Caco-2 (cell line): ENCODE results near the gene INHBA. TPM values are rescaled to one million over a fixed set of nuclear protein-coding genes. Genes with fewer than 3 reads are reported as not detected.

Experiments used
- BruUV-seq: library from RNA; stranded (reverse); fragments of 400-500 nt; replicated peaks from 2 replicates; lab custom pipeline; 2021; lab: Mats Ljungman, UMichigan
- CTCF ChIA-PET: fragments of 300-600 bp; sonication (Branson Sonifier 250); formaldehyde crosslinking; loops from one replicate; lab custom pipeline; 2022; ENCODE audit warnings: antibody characterized with exemption; lab: Charles Lee
- POLR2A ChIA-PET: fragments of 300-600 bp; sonication (Branson Sonifier 250); formaldehyde crosslinking; loops from one replicate; lab custom pipeline; 2022; ENCODE audit warnings: antibody characterized with exemption; lab: Charles Lee
- DNase-seq, 2 experiments: peaks; one replicate each; pipeline versions ENCODE4 v3.0.0 to v3.0.0-alpha.2; 2020 to 2022
- H3K27me3 ChIP-seq: replicated peaks from 2 replicates; pipeline ENCODE4 v1.6.0; 2011; ENCODE audit warnings: low read length; ENCODE audit not compliant: control insufficient read depth, insufficient read depth
- H3K36me3 ChIP-seq: 2 replicates; pipeline ENCODE4 v1.5.1; 2011; ENCODE audit warnings: low read length; ENCODE audit not compliant: control insufficient read depth, insufficient read depth
- H3K4me1 ChIP-seq: fragments of 250-450 bp; sonication (Bioruptor Pico); 2 replicates; pipeline ENCODE4 v1.5.1; 2020; ENCODE audit warnings: mild to moderate bottlenecking
- H3K4me3 ChIP-seq: 2 replicates; pipeline ENCODE4 v1.5.1; 2011; ENCODE audit warnings: low read depth, mild to moderate bottlenecking, control low read depth, low read length
- H3K9me3 ChIP-seq: fragments of 250-450 bp; sonication (Bioruptor Pico); 2 replicates; pipeline ENCODE4 v1.5.1; 2020; ENCODE audit warnings: mild to moderate bottlenecking, moderate library complexity
- H3K27ac Mint-ChIP-seq: one replicate; pipeline ENCODE4 v1.8.0; 2022; ENCODE audit warnings: mixed read lengths; ENCODE audit not compliant: unreplicated experiment
- H3K27me3 Mint-ChIP-seq: one replicate; pipeline ENCODE4 v1.8.0; 2022; ENCODE audit warnings: mixed read lengths; ENCODE audit not compliant: insufficient read depth, unreplicated experiment
- H3K36me3 Mint-ChIP-seq: one replicate; pipeline ENCODE4 v1.8.0; 2022; ENCODE audit warnings: mild to moderate bottlenecking, mixed read lengths; ENCODE audit not compliant: insufficient read depth, unreplicated experiment
- H3K4me1 Mint-ChIP-seq: one replicate; pipeline ENCODE4 v1.8.0; 2022; ENCODE audit warnings: low read depth, mixed read lengths; ENCODE audit not compliant: unreplicated experiment
- H3K4me3 Mint-ChIP-seq: one replicate; pipeline ENCODE4 v1.8.0; 2022; ENCODE audit warnings: mild to moderate bottlenecking, moderate library complexity, mixed read lengths; ENCODE audit not compliant: unreplicated experiment
- H3K9me3 Mint-ChIP-seq: one replicate; pipeline ENCODE4 v1.8.0; 2022; ENCODE audit warnings: mixed read lengths; ENCODE audit not compliant: unreplicated experiment
- CTCF ChIP-seq, 2 experiments: fragments of 200-600 bp in 1 of 2; IDR thresholded peaks; 1 replicate in 1 of 2; 2 replicates in 1 of 2; pipeline versions ENCODE4 v1.5.1 to v1.8.0; 2011 to 2022; ENCODE audit warnings: antibody characterized with exemption in 1 of 2, control low read depth in 1 of 2, inconsistent platforms in 1 of 2, low read depth in 1 of 2, low read length in 1 of 2, mild to moderate bottlenecking in 1 of 2, moderate library complexity in 1 of 2; ENCODE audit not compliant: insufficient read depth in 1 of 2, severe bottlenecking in 1 of 2, unreplicated experiment in 1 of 2
- intact Hi-C: fragments of 100-400 bp; cut with micrococcal nuclease; formaldehyde crosslinking; loops from one replicate; pipeline ENCODE4 v1.10.0; 2022; ENCODE audit not compliant: unreplicated experiment
- total RNA-seq: library from RNA; stranded (reverse); gene quantifications from 2 replicates; pipeline ENCODE4 v1.2.3, GENCODE V29; 2022

The INHBA gene
- total RNA-seq, 1 experiment from 2014 or later = 0.52 TPM

- ChIA-PET CTCF (interaction anchor here (0.5 to 1.6 kb wide), 3 partner anchors 9 to 692 kb away, joined by 5 to 7 read pairs (median 6); no protein-coding TSS in a partner anchor), POLR2A (interaction anchor here (0.6 kb wide), 1 partner anchor 182 kb away, joined by 3 read pairs; no protein-coding TSS in a partner anchor)
- Mint-ChIP-seq H3K4me3 (peak overlapping the region; percentile 71), H3K9me3 (no peaks in the 10 kb centered on the region), H3K27me3 (peaks cover 3% of the 10 kb centered on the region), H3K36me3 (no peaks in the 10 kb centered on the region), H3K27ac (peak overlapping the region; percentile 25), H3K4me1 (peaks cover 25% of the 10 kb centered on the region)
- intact Hi-C loops = loop anchor here (1.0 kb wide), 4 partner anchors 650 to 1366 kb away; no protein-coding TSS in a partner anchor
- no TSS peak for BruUV-seq
- Histone ChIP-seq H3K36me3 (no peaks in the 10 kb centered on the region), H3K9me3 (no peaks in the 10 kb centered on the region), H3K4me1 (peaks cover 8% of the 10 kb centered on the region), H3K27me3 (no peaks in the 10 kb centered on the region), H3K4me3 (peak overlapping the region; percentile 13)
- no peak for DNase-seq
- TF ChIP-seq CTCF (IDR thresholded peaks at IDR 0.05; ENCODE audit: insufficient read depth in 1 of 2, low read depth in 1 of 2, low read length in 1 of 2, severe bottlenecking in 1 of 2, unreplicated experiment in 1 of 2) = no peak
These were observed 7.1 kb downstream of the INHBA start for GRCh38 chr7:41695661-41696322.

- DNase-seq = no peak
- H3K4me1 Mint-ChIP-seq = peaks cover 25% of the 10 kb centered on the region
- no peak overlapping the region for H3K27ac Mint-ChIP-seq
- peaks cover 9% of the 10 kb centered on the region for H3K4me1 ChIP-seq
- no peaks in the 10 kb centered on the region for H3K9me3 ChIP-seq
- H3K27me3 Mint-ChIP-seq = no peaks in the 10 kb centered on the region
- no peak for TF ChIP-seq CTCF (IDR thresholded peaks at IDR 0.05; ENCODE audit: insufficient read depth in 1 of 2, low read depth in 1 of 2, low read length in 1 of 2, severe bottlenecking in 1 of 2, unreplicated experiment in 1 of 2)
- ChIA-PET POLR2A (no interaction called here), CTCF (no interaction called here)
- H3K36me3 Mint-ChIP-seq = peaks cover 6% of the 10 kb centered on the region
- no peaks in the 10 kb centered on the region for H3K9me3 Mint-ChIP-seq
- no peaks in the 10 kb centered on the region for H3K36me3 ChIP-seq
- intact Hi-C loops = no loop called here
- no peak overlapping the region for H3K4me3 Mint-ChIP-seq
- no TSS peak for BruUV-seq
- no peaks in the 10 kb centered on the region for H3K27me3 ChIP-seq
- H3K4me3 ChIP-seq = no peak overlapping the region
These were observed 8.4 kb downstream of the INHBA start for GRCh38 chr7:41694495-41694894.

- no peaks in the 10 kb centered on the region for H3K36me3 ChIP-seq
- peak; percentile 17 to 33 for TF ChIP-seq CTCF (IDR thresholded peaks at IDR 0.05; ENCODE audit: insufficient read depth in 1 of 2, low read depth in 1 of 2, low read length in 1 of 2, severe bottlenecking in 1 of 2, unreplicated experiment in 1 of 2)
- no peak for DNase-seq
- no peak overlapping the region for H3K4me3 ChIP-seq
- H3K9me3 ChIP-seq = no peaks in the 10 kb centered on the region
- no peaks in the 10 kb centered on the region for H3K27me3 Mint-ChIP-seq
- no TSS peak for BruUV-seq
- intact Hi-C loops = no loop called here
- ChIA-PET CTCF (no interaction called here), POLR2A (no interaction called here)
- no peak overlapping the region for H3K4me3 Mint-ChIP-seq
- H3K36me3 Mint-ChIP-seq = peaks cover 6% of the 10 kb centered on the region
- H3K27ac Mint-ChIP-seq = no peak overlapping the region
- no peaks in the 10 kb centered on the region for H3K27me3 ChIP-seq
- no peaks in the 10 kb centered on the region for H3K9me3 Mint-ChIP-seq
- H3K4me1 Mint-ChIP-seq = peaks cover 25% of the 10 kb centered on the region
- H3K4me1 ChIP-seq = peaks cover 9% of the 10 kb centered on the region
These were observed 9.5 kb downstream of the INHBA start for GRCh38 chr7:41693150-41693997.
